ENCODE data around the gene NUP214.

DNA sequence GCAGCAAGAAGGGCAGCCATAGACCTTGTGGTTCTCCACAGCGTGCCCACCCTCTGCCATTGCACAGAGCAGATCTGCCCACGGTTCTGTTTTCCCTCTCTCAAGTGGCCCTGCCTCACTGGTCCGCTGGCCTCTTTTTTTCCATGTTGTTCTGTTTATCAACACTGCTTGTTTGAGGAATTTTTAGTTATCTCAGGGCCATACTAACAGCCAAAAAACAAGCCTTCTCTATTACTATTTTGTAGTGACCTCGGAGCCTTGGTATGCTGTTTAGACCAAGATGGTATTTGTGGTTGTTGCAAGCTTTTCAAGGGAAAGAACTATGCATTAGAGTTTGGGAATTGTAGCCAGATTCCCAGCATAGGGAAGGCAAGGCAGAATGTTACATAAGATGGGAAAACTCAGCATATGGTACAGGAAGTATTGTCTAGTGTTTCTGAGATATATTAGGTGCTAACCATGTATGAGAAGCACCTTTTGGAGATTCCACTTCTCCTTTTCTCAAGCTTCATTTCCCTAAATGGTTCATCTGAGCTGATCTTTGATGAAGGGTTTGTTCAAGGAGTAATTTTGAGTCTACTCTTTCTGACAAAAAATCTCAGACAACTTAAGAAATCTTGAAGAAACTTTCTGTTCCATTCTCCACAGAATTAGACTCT lies 54.3 kb downstream of the NUP214 start:
- TF ChIP-seq, protein P1, sequence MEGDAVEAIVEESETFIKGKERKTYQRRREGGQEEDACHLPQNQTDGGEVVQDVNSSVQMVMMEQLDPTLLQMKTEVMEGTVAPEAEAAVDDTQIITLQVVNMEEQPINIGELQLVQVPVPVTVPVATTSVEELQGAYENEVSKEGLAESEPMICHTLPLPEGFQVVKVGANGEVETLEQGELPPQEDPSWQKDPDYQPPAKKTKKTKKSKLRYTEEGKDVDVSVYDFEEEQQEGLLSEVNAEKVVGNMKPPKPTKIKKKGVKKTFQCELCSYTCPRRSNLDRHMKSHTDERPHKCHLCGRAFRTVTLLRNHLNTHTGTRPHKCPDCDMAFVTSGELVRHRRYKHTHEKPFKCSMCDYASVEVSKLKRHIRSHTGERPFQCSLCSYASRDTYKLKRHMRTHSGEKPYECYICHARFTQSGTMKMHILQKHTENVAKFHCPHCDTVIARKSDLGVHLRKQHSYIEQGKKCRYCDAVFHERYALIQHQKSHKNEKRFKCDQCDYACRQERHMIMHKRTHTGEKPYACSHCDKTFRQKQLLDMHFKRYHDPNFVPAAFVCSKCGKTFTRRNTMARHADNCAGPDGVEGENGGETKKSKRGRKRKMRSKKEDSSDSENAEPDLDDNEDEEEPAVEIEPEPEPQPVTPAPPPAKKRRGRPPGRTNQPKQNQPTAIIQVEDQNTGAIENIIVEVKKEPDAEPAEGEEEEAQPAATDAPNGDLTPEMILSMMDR (IDR thresholded peaks at IDR 0.05) = no peak
- TF ChIP-seq POLR2AphosphoS5 (IDR thresholded peaks at IDR 0.05; ENCODE audit: low read depth, low read length) (no peak), SIN3A (IDR thresholded peaks at IDR 0.05; ENCODE audit: borderline replicate concordance, insufficient read depth, low read depth, low read length) (no peak)
- TF ChIP-seq, protein P2, sequence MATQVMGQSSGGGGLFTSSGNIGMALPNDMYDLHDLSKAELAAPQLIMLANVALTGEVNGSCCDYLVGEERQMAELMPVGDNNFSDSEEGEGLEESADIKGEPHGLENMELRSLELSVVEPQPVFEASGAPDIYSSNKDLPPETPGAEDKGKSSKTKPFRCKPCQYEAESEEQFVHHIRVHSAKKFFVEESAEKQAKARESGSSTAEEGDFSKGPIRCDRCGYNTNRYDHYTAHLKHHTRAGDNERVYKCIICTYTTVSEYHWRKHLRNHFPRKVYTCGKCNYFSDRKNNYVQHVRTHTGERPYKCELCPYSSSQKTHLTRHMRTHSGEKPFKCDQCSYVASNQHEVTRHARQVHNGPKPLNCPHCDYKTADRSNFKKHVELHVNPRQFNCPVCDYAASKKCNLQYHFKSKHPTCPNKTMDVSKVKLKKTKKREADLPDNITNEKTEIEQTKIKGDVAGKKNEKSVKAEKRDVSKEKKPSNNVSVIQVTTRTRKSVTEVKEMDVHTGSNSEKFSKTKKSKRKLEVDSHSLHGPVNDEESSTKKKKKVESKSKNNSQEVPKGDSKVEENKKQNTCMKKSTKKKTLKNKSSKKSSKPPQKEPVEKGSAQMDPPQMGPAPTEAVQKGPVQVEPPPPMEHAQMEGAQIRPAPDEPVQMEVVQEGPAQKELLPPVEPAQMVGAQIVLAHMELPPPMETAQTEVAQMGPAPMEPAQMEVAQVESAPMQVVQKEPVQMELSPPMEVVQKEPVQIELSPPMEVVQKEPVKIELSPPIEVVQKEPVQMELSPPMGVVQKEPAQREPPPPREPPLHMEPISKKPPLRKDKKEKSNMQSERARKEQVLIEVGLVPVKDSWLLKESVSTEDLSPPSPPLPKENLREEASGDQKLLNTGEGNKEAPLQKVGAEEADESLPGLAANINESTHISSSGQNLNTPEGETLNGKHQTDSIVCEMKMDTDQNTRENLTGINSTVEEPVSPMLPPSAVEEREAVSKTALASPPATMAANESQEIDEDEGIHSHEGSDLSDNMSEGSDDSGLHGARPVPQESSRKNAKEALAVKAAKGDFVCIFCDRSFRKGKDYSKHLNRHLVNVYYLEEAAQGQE (IDR thresholded peaks at IDR 0.05; ENCODE audit: insufficient read depth in 1 of 2, low read depth in 2 of 2, low read length in 1 of 2) = no peak

Measured in Panc1 (cell line).